ENCODE data around the gene NEURL1. TPM values are rescaled to one million over a fixed set of nuclear protein-coding genes. Genes with fewer than 3 reads are reported as not detected.
"Not testable (repeated sequence)": the region's sequence is repeated elsewhere in the genome, so short reads cannot be mapped to it uniquely, and the experiment has no call there.

NEURL1 gene
- total RNA-seq, 1 donor from 2014 or later: 2.5 TPM

DNA sequence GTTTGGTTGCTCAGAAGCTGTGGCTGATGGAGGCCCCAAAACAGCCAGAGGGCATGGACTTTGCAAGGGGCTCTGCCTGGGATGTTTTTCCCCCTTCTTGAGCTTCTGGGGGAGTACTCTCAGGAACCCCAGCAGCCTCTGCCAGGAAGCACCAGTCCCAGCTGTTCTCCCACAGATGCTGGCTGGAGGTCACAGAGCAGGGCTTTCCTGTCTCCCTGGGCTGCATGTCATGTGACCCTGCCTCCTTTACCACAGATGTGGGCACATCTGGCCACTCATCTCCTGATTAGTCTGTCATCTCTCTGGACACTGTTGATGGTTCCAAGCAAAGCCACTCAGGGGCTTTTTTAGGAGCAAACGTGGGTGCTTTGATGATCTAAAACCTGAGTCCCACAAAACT lies 136.7 kb downstream of the NEURL1 start:
- H3K4me3 Mint-ChIP-seq (ENCODE audit: unreplicated experiment): no peak overlapping the region
- TF ChIP-seq, protein P1, sequence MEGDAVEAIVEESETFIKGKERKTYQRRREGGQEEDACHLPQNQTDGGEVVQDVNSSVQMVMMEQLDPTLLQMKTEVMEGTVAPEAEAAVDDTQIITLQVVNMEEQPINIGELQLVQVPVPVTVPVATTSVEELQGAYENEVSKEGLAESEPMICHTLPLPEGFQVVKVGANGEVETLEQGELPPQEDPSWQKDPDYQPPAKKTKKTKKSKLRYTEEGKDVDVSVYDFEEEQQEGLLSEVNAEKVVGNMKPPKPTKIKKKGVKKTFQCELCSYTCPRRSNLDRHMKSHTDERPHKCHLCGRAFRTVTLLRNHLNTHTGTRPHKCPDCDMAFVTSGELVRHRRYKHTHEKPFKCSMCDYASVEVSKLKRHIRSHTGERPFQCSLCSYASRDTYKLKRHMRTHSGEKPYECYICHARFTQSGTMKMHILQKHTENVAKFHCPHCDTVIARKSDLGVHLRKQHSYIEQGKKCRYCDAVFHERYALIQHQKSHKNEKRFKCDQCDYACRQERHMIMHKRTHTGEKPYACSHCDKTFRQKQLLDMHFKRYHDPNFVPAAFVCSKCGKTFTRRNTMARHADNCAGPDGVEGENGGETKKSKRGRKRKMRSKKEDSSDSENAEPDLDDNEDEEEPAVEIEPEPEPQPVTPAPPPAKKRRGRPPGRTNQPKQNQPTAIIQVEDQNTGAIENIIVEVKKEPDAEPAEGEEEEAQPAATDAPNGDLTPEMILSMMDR (IDR thresholded peaks at IDR 0.05): no peak
- H3K4me1 Mint-ChIP-seq (ENCODE audit: unreplicated experiment): peaks cover 4% of the 10 kb centered on the region
- H3K36me3 Mint-ChIP-seq (ENCODE audit: unreplicated experiment): peaks cover 20% of the 10 kb centered on the region
- no peaks in the 10 kb centered on the region for H3K9me3 Mint-ChIP-seq (ENCODE audit: unreplicated experiment)
- H3K27me3 Mint-ChIP-seq (ENCODE audit: unreplicated experiment): no peaks in the 10 kb centered on the region
- DNase-seq (ENCODE audit: extremely low spot score, unreplicated experiment): no peak
- H3K27ac Mint-ChIP-seq (ENCODE audit: unreplicated experiment): no peak overlapping the region

DNA sequence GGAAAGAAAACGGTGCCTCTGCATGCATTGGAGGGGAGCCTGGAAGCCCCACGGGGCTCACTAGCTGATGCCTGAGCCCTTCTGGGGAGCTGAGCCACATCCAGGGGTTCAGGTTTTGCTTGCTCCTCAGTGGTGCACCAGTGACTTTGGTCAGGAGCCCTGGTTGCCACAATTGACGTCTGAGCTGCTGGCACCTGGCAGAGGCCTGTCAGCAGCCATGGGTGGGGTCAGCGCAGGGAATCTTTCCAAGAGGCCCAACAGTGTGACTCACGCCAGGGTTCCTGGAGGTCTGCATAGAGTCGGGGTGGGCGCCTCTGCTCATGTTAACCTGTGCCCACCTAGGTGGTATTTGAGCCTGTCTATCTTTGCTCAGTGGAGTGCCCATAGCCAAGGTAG lies 138.7 kb downstream of the NEURL1 start:
- TF ChIP-seq, protein P1 (IDR thresholded peaks at IDR 0.05): no peak
- Mint-ChIP-seq H3K36me3 (ENCODE audit: unreplicated experiment) (peaks cover 12% of the 10 kb centered on the region), H3K4me1 (ENCODE audit: unreplicated experiment) (peaks cover 9% of the 10 kb centered on the region), H3K27me3 (ENCODE audit: unreplicated experiment) (no peaks in the 10 kb centered on the region), H3K9me3 (ENCODE audit: unreplicated experiment) (no peaks in the 10 kb centered on the region), H3K4me3 (ENCODE audit: unreplicated experiment) (no peak overlapping the region), H3K27ac (ENCODE audit: unreplicated experiment) (no peak overlapping the region)
- no peak for DNase-seq (ENCODE audit: extremely low spot score, unreplicated experiment)

DNA sequence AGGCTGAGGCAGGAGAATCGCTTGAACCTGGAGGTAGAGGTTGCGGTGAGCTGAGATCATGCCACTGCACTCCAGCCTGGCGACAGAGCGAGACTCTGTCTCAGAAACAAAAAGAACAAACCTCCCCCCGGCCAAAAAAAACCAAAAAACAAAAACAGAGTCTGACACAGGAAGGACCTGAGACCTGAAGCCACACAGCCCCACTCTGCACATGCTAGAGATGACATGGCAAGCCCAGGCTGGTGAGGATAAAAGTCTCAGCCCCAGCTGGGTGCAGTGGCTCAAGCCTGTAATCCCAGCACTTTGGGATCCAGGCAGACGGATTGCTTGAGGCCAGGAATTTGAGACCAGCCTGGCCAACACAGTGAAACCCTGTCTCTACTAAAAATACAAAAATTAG lies 139.4 kb downstream of the NEURL1 start:
- not testable (repeated sequence) for H3K9me3 Mint-ChIP-seq (ENCODE audit: unreplicated experiment); DNase-seq (ENCODE audit: extremely low spot score, unreplicated experiment)
- H3K4me1 Mint-ChIP-seq (ENCODE audit: unreplicated experiment): peaks cover 14% of the 10 kb centered on the region

DNA sequence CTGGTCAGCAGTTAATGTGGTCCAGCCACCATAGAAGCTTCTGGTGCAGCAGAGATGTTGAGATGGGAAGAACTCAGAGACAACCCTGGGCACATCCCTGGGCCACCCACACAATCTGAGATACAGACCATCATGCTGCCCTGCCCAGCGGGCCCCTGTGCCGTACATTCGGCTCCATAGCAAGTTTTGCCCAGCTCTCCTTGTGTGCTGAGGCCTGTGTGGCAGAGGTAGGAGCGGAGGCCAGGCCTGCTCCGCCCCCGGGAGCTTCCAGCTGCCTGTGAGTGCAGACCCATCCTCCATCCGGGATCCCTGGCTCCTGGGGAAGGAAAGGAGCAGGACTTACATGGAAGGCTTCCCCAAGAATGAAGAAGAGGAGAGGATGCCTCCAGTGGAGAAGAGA lies 140.3 kb downstream of the NEURL1 start:
- peaks cover 18% of the 10 kb centered on the region for H3K4me1 Mint-ChIP-seq (ENCODE audit: unreplicated experiment)
- no peak overlapping the region for H3K4me3 Mint-ChIP-seq (ENCODE audit: unreplicated experiment)
- TF ChIP-seq, protein P1 (IDR thresholded peaks at IDR 0.05): no peak

More for the DNA sequence above, 139.4 kb downstream of the NEURL1 start:
- H3K27me3 Mint-ChIP-seq (ENCODE audit: unreplicated experiment); H3K4me3 Mint-ChIP-seq (ENCODE audit: unreplicated experiment); H3K27ac Mint-ChIP-seq (ENCODE audit: unreplicated experiment); H3K36me3 Mint-ChIP-seq (ENCODE audit: unreplicated experiment): not testable (repeated sequence)

DNA sequence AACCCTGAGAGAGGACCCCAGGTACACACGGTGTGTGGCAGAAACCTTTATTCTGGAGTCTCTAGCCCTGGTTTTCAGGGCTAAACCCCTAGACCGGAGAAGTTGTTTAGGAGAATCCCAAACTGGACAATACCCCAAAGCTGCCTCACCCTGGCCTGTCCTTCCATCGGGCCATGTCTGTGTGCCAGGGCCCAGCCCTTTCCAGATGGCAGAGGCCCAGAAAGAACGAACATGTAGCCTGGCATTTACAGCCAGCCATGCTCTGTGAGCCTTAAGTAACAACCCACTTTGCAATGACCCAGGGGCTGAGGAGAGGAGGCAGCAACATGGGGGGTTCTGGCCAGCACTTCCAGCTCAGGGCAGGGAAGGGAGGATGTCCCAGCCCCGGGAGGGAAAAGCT lies 142.1 kb downstream of the NEURL1 start:
- H3K27me3 Mint-ChIP-seq (ENCODE audit: unreplicated experiment): no peaks in the 10 kb centered on the region
- H3K4me3 Mint-ChIP-seq (ENCODE audit: unreplicated experiment): no peak overlapping the region
- no peak overlapping the region for H3K27ac Mint-ChIP-seq (ENCODE audit: unreplicated experiment)
- peaks cover 12% of the 10 kb centered on the region for H3K36me3 Mint-ChIP-seq (ENCODE audit: unreplicated experiment)
- H3K4me1 Mint-ChIP-seq (ENCODE audit: unreplicated experiment): peaks cover 23% of the 10 kb centered on the region
- TF ChIP-seq, protein P1 (IDR thresholded peaks at IDR 0.05): no peak
- no peak for DNase-seq (ENCODE audit: extremely low spot score, unreplicated experiment)
- no peaks in the 10 kb centered on the region for H3K9me3 Mint-ChIP-seq (ENCODE audit: unreplicated experiment)

More for the DNA sequence above, 140.3 kb downstream of the NEURL1 start:
- Mint-ChIP-seq H3K36me3 (ENCODE audit: unreplicated experiment) (peaks cover 8% of the 10 kb centered on the region), H3K27ac (ENCODE audit: unreplicated experiment) (no peak overlapping the region), H3K9me3 (ENCODE audit: unreplicated experiment) (no peaks in the 10 kb centered on the region), H3K27me3 (ENCODE audit: unreplicated experiment) (no peaks in the 10 kb centered on the region)
- DNase-seq (ENCODE audit: extremely low spot score, unreplicated experiment): no peak

DNA sequence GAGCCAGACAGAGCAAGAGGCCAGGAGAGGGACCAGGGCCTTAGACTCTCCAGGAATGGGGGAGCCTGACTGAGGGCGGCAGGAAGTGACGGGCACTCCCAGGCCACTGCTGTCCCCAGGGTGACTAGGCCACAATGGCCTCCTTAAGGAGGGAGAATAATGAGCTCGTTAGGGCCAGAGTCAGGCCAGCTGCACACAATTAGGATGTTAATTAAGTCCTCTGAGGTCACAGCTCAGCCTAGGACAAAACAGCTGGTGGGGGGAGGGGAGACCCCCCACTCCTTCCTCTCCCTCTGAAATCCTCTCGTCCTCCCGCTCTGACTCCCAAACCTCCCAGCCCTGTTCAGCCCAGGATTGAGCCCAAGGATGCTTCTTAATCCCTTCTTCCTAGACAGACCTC lies 143.0 kb downstream of the NEURL1 start:
- Mint-ChIP-seq H3K4me3 (ENCODE audit: unreplicated experiment) (no peak overlapping the region), H3K9me3 (ENCODE audit: unreplicated experiment) (no peaks in the 10 kb centered on the region), H3K4me1 (ENCODE audit: unreplicated experiment) (peaks cover 29% of the 10 kb centered on the region), H3K27ac (ENCODE audit: unreplicated experiment) (no peak overlapping the region), H3K27me3 (ENCODE audit: unreplicated experiment) (no peaks in the 10 kb centered on the region), H3K36me3 (ENCODE audit: unreplicated experiment) (peaks cover 18% of the 10 kb centered on the region)
- TF ChIP-seq, protein P1 (IDR thresholded peaks at IDR 0.05): no peak
- DNase-seq (ENCODE audit: extremely low spot score, unreplicated experiment): no peak

All from osteocyte (in vitro differentiated cells).